Endodermal cell (in vitro differentiated cells): ENCODE measurements around the gene LCP2. TPM values are rescaled to one million over a fixed set of nuclear protein-coding genes. Genes with fewer than 3 reads are reported as not detected.

Experiments used
- DNase-seq: peaks from one replicate; pipeline ENCODE4 v3.0.0-alpha.2; 2017
- H3K27ac ChIP-seq: 2 replicates; pipeline ENCODE4 v1.5.1; 2013; ENCODE audit warnings: mild to moderate bottlenecking, low read depth, low read length, moderate library complexity
- H3K27me3 ChIP-seq: 2 replicates; pipeline ENCODE4 v1.6.1; 2013; ENCODE audit warnings: mild to moderate bottlenecking, low read length, moderate library complexity; ENCODE audit not compliant: insufficient read depth, control insufficient read depth, poor library complexity, severe bottlenecking
- H3K36me3 ChIP-seq: 2 replicates; pipeline ENCODE4 v1.7.0; 2013; ENCODE audit warnings: mild to moderate bottlenecking, low read length, moderate library complexity; ENCODE audit not compliant: control insufficient read depth, insufficient read depth
- H3K4me1 ChIP-seq: one replicate; pipeline ENCODE4 v1.7.0; 2013; ENCODE audit warnings: low read length; ENCODE audit not compliant: control insufficient read depth, insufficient read depth
- H3K4me3 ChIP-seq: 2 replicates; pipeline ENCODE4 v1.5.1; 2013; ENCODE audit warnings: mild to moderate bottlenecking, low read length, moderate library complexity
- H3K9ac ChIP-seq: 2 replicates; pipeline ENCODE4 v1.6.1; 2013; ENCODE audit warnings: mild to moderate bottlenecking, low read length, moderate library complexity; ENCODE audit not compliant: poor library complexity, severe bottlenecking; ENCODE audit errors: extremely low read depth
- H3K9me3 ChIP-seq: 2 replicates; pipeline ENCODE4 v1.6.1; 2013; ENCODE audit warnings: mild to moderate bottlenecking, low read length, moderate library complexity; ENCODE audit not compliant: control insufficient read depth
- H3K27ac Mint-ChIP-seq: 2 replicates; pipeline ENCODE4 v1.8.0; 2020; ENCODE audit warnings: mixed read lengths
- H3K27me3 Mint-ChIP-seq: 2 replicates; pipeline ENCODE4 v1.8.0; 2021; ENCODE audit warnings: mild to moderate bottlenecking, mixed read lengths; ENCODE audit not compliant: insufficient read depth
- H3K36me3 Mint-ChIP-seq: 2 replicates; pipeline ENCODE4 v1.8.0; 2020; ENCODE audit warnings: low read depth, mixed read lengths
- H3K4me1 Mint-ChIP-seq: 2 replicates; pipeline ENCODE4 v1.8.0; 2020; ENCODE audit warnings: mixed read lengths
- H3K4me3 Mint-ChIP-seq: 2 replicates; pipeline ENCODE4 v1.8.0; 2020; ENCODE audit warnings: mild to moderate bottlenecking, moderate library complexity, mixed read lengths
- H3K9me3 Mint-ChIP-seq: 2 replicates; pipeline ENCODE4 v1.8.0; 2020; ENCODE audit warnings: mild to moderate bottlenecking, mixed read lengths
- CTCF ChIP-seq: fragments of 200-600 bp; sonication (generic); conservative IDR thresholded peaks from 2 replicates; pipeline ENCODE4 v1.5.0; 2021; ENCODE audit warnings: antibody characterized with exemption, mild to moderate bottlenecking
- WGBS, 2 experiments: methylation state at CpG; one replicate each; pipeline versions ENCODE4 v1.1.5 to v1.1.7; 2013; ENCODE audit warnings: missing lambda C conversion rate in 2 of 2, mixed read lengths in 1 of 2; ENCODE audit not compliant: insufficient coverage in 1 of 2, insufficient read length in 1 of 2; 5-methylcytosine and 5-hydroxymethylcytosine counted together
- total RNA-seq, 2 donors: library from RNA; stranded (reverse); fragmentation: NEBNext Ultra II Directional in 1 of 2; extraction: Animal tissue kit (Norgen Biotek cat#: 25700) in 1 of 2; gene quantifications; 2 replicates in 1 of 2; 3 replicates in 1 of 2; pipeline ENCODE4 v1.2.1, GENCODE V29; 2021

Gene LCP2
- total RNA-seq, 2 donors from 2014 or later, result 0.11 TPM; not detected in 1

GRCh38 chr5:170337045-170337733 lies 39.6 kb upstream of the LCP2 start:
- H3K9me3 ChIP-seq, result peaks cover 16% of the 10 kb centered on the region
- H3K27ac ChIP-seq, result no peak overlapping the region
- H3K27me3 Mint-ChIP-seq, result peaks cover 18% of the 10 kb centered on the region
- peaks cover 14% of the 10 kb centered on the region for H3K4me1 ChIP-seq
- peaks cover 37% of the 10 kb centered on the region for H3K4me1 Mint-ChIP-seq
- H3K4me3 ChIP-seq, result no peak overlapping the region
- no peaks in the 10 kb centered on the region for H3K36me3 Mint-ChIP-seq
- H3K9me3 Mint-ChIP-seq, result peaks cover 15% of the 10 kb centered on the region
- H3K27ac Mint-ChIP-seq, result no peak overlapping the region
- TF ChIP-seq CTCF, result no peak
- no peak for DNase-seq
- no peak overlapping the region for H3K4me3 Mint-ChIP-seq
- 72 to 88% methylated on average over 3 to 9 of the region's 9 CpGs for WGBS, 2 experiments
- H3K9ac ChIP-seq, result no peak overlapping the region
- H3K27me3 ChIP-seq, result peaks cover 16% of the 10 kb centered on the region
- H3K36me3 ChIP-seq, result no peaks in the 10 kb centered on the region

GRCh38 chr5:170336065-170336464 lies 38.5 kb upstream of the LCP2 start:
- Mint-ChIP-seq H3K4me1 (peaks cover 45% of the 10 kb centered on the region), H3K27ac (no peak overlapping the region), H3K9me3 (peaks cover 4% of the 10 kb centered on the region), H3K4me3 (no peak overlapping the region), H3K36me3 (no peaks in the 10 kb centered on the region), H3K27me3 (peaks cover 9% of the 10 kb centered on the region)
- 94 to 95% methylated on average over 5 to 6 of the region's 6 CpGs for WGBS, 2 experiments
- H3K9ac ChIP-seq, result no peak overlapping the region
- H3K36me3 ChIP-seq, result no peaks in the 10 kb centered on the region
- peaks cover 14% of the 10 kb centered on the region for H3K4me1 ChIP-seq
- TF ChIP-seq CTCF, result no peak
- H3K9me3 ChIP-seq, result peaks cover 5% of the 10 kb centered on the region
- no peak for DNase-seq
- H3K27ac ChIP-seq, result no peak overlapping the region
- peaks cover 15% of the 10 kb centered on the region for H3K27me3 ChIP-seq
- H3K4me3 ChIP-seq, result no peak overlapping the region

- no peak overlapping the region for H3K4me3 Mint-ChIP-seq
- Histone ChIP-seq H3K9ac (no peak overlapping the region), H3K27ac (no peak overlapping the region), H3K4me1 (peaks cover 14% of the 10 kb centered on the region), H3K4me3 (no peak overlapping the region), H3K9me3 (no peaks in the 10 kb centered on the region), H3K36me3 (no peaks in the 10 kb centered on the region), H3K27me3 (peaks cover 14% of the 10 kb centered on the region)
- no peaks in the 10 kb centered on the region for H3K36me3 Mint-ChIP-seq
- DNase-seq, result no peak
- WGBS, 2 experiments, result 86 to 100% methylated on average over 1 to 5 of the region's 5 CpGs
- peaks cover 45% of the 10 kb centered on the region for H3K4me1 Mint-ChIP-seq
- peaks cover 7% of the 10 kb centered on the region for H3K27me3 Mint-ChIP-seq
- no peak for TF ChIP-seq CTCF
- H3K27ac Mint-ChIP-seq, result no peak overlapping the region
- H3K9me3 Mint-ChIP-seq, result no peaks in the 10 kb centered on the region
Observed at GRCh38 chr5:170334626-170335025, 37.0 kb upstream of the LCP2 start.
